GM21390 (cell line): ENCODE data around the gene SOS1.

ENCODE experiments used
- ATAC-seq: cut with Tn5 transposase; IDR thresholded peaks from one replicate; pipeline ENCODE4 v1.9.1; 2021; ENCODE audit not compliant: unreplicated experiment

Gene SOS1

DNA sequence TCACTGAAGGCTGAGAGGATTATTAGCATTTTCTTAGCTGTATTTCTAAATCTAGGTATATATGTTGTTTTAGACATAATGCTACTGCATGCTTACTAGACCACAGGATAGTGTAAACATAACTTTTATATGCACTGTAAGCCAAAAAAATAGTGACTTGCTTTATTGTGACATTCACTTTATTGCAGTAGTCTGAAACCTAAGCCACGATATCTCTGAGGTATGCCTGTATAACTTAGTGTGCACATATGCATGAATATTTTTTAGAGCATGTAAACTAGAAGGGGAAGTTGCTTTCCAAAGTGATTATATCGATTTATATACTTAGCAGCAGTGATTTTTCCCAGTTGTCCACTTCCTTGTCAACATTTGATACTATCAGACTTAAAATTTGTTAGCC, 81.8 kb downstream of the SOS1 start:
- ATAC-seq, result no peak

DNA sequence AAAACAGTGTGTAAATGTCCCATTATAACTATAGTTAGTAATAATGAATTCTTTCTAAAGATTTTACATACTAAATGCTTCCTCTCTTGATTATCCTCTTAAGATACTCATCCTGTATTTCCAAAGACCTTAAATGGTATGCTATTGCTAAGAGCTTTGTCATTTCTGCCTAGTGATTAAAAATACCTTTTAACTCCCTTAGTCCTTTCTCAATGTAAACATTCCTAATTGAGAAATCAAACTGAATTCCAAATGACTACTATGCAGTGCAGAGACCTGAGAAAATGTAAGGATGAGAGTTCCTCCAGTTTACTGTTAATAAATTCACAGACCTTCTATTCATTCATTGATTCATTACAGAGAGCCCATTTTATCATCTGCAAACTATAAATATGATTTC, 86.9 kb downstream of the SOS1 start:
- no peak for ATAC-seq

- no peak for ATAC-seq
These were observed 93.4 kb downstream of the SOS1 start for GRCh38 chr2:39027421-39027820.

DNA sequence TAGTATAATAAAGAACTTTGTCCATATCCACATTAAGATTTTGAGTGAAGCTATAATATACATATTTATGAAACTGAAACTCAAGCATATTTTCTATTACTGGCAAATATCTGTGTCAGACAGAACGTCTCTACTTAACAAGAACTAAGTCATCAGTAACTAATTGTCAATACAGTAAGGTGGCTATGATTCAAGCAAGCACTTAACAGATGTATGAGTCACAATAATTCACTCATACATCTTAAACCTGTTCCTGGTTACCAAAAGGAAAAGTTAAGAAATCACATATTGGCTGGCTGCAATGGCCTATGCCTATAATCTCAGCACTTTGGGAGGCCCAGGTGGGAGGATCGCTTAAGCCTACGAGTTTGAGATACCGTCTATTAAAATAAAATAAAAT, 96.0 kb downstream of the SOS1 start:
- ATAC-seq, result no peak

GRCh38 chr2:39023649-39024048, 97.2 kb downstream of the SOS1 start:
- ATAC-seq, result no peak

DNA sequence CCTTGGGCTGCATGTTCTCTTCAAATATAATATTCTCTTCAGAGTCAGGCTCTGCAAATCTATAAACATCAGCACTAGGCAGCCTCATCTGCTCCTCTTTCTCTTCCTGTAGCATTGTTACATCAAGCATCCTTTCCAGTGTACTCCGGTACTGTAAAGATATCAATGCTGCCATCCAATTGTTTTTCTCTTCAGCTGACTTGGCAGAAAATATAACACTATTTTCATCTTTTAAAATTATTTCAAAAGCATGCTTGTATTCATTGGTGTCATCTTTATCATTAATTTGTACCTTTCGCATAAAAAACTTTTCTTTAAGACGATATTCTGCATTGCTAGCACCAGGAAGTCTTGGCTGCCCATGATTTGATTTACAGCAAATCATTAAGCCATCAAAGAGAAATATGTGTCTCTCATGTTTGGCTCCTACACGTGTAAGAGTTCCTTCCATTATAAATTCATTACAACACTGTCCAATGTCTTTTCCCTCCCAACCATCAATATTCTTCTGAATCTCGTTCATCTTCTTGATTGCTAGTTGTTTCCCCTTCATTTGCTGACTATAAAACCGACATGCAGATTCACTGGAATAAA, 98.1 kb downstream of the SOS1 start:
- ATAC-seq, result no peak

DNA sequence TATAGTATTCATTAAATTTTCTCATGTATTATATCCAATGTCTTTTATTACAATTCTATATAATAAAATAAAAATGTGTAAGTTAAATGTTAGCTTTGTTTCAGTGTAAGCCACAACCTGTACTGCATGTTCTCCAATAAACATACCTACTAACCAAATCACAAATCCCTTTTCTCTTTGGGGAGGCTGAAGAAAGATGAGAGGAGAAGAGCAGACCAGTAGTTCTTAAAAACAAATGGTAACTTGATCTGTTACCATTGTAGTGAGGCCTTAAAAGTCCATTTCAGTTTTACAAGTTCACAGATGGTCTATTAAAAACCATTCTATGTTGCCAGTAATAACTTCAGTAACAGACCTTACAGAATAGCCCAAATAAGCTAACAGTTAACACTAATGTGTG, 100.5 kb downstream of the SOS1 start:
- ATAC-seq, result no peak

DNA sequence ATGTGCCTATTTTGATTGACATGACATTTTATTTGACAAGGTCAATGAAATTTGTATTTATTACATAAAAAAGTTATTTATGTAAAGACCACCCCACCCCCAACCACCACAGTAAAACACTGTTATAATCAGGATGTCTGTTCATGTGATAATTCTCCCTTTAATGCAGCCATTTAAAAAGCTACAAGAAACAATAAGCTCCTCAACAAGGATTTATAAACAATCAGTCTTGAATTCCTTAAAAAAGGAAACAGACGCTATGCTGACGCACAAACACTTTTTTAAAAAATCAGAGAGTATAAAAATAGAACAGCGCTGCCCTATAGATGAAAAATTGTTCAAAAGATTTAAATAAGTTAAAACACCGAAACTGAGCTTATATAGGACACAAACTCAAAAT, 102.2 kb downstream of the SOS1 start:
- ATAC-seq, result no peak

DNA sequence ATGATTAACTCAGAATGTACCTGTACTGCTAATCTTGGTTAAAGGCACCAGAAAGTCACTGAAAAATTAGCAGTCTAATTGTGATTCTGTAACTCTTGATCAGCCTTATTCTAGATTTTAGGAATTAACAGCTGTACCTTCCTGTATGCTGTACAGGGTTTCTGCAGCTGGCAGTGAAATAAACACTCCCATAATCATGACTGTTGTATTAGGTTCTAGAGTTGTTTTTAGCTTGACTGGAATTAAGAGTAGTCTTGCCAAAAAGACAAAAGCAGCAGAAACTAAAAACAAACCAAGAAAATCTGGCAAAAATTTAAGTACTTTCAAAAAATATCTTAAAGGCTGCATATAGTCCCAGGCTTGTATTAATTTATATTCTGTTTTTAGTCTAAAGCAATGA, 103.5 kb downstream of the SOS1 start:
- ATAC-seq, result no peak

DNA sequence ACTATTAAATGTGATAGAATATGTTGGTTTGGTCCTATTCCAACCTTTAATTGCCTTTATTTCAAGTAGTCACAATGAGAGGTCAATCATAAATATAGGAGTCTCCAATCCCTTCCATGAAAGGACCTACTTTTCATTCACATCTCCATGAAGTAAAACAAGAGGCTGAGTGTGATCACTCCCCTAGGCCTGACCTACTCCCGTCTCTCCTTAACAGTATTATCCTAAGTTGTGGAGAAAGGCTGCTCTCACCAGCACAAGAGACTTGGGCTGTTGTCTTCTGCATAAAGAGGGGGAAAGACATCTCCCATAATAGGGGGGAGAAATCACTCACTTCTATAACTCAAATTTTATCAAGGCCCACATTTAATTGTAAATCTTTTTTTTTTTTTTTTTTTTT, 105.4 kb downstream of the SOS1 start:
- ATAC-seq, result no peak

DNA sequence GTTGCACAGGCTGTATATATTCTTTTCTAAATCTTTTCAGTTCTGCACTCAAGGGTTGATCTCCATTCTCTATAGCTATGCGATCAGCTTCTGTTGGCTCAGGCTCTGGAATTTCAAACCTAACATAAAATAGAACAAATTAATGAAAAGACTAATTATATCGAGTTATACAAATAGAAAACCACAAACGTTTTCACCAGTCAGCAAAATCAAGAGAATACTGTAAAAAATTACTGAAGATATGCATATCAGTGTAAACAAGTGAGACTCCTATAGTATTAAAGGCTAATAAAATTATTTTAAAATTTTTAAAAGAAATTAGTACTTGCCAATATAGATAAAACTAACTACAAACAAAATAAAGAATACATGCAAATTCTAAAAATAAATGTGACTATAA, 107.0 kb downstream of the SOS1 start:
- ATAC-seq, result no peak

DNA sequence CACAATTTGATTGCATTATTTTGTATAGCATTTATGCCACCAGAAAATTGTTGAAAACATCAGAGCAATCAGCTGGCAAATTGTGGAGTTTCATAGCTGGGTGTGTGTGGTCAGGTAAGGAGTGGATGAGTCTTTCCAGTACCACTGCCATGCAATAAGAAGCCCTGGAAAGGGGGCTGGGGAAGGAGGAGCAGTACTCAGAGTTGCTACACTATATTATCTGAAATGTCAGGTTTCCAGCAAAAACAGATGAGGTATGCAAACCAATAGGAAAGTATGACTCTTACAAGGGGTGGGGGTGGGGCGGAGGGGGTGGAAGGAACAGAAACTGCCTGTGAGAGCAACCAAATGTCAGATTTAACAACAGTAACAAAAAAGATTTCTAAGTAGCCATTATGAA, 112.2 kb downstream of the SOS1 start:
- ATAC-seq, result no peak

DNA sequence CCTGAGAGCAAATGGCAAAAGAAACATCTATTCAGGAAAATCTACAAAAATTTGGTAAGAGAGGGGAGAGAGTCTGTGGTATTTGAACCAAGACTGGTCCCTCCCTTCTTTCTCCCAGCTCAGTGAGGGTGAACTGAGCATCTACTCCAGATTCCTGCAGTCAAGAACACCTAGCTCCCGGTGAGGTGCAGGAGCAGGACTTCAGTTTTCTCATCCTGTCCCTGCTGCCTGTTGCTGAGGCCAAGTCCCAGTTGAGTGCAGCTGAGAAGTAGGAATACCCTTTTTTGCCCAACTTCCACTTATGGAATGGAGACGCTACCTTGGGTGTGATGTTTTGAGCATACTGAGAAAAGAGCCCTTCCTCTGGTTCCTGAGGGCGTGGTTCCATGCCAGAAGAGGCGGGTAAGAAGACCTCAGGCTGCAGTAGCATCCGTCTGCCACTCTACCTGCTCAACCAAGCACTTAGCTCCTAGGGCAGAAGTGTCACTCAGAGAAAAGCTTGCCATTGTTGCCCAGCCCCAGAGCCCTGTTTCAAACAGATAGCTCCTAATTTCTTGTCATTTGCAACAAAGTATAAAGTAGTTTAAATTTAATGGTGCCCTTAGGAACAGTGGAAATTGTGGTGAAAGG, 112.9 kb downstream of the SOS1 start:
- no peak for ATAC-seq

DNA sequence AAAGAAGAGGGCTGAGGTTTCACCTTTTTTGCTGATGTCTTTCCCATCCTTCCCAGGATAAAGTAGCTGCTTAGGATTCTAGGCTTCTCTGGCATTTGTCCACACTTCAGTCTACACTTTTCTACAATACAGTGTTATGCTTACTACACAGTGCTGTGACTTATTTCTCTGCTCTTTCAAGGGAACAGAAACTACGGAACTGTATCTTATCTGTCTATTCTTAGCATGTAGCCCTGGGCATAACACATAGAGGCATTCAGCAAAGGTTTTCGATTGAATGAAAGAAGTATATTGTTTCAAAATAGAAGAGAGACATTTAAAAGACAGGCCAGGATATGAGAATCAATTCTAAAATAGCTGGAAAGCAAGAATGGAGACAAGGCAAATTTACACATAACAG, 120.3 kb downstream of the SOS1 start:
- ATAC-seq, result no peak

DNA sequence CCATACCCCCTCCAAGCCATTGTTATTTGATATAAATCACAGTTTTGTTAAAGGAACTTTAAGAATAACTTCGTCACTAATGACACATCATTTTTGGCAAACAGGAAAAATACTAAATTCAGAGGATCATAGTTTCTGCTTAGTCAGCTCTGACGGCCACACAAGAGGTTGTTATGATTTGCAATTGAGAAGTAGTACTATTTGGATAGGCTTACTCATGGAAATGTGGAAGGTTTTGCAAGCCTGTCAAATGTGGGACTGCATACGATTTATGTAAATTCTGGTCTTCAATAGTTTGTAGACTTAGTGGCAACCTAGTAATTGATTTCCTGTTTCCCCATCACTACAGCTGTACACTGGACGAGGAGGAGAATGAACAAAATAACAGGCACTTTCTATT, 123.1 kb downstream of the SOS1 start:
- no peak for ATAC-seq

DNA sequence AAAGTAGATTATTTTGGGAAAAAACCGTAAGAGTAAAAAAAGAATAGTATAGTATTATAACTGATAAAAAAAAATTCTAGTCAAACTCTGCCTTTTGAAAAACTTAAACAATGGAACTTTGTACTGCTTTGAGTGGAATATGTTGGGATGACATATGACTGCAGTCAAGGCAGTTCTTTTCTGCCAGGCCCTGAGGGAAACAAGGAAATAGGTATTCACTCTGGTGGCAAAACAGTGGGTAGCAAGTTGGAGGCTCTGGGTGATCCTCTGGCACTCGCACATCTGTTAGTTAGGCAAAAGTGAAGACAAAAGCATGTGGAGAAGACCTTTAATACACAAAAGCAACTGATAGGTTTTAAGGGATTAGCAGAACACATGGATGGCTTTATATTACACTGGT, 129.0 kb downstream of the SOS1 start:
- no peak for ATAC-seq

DNA sequence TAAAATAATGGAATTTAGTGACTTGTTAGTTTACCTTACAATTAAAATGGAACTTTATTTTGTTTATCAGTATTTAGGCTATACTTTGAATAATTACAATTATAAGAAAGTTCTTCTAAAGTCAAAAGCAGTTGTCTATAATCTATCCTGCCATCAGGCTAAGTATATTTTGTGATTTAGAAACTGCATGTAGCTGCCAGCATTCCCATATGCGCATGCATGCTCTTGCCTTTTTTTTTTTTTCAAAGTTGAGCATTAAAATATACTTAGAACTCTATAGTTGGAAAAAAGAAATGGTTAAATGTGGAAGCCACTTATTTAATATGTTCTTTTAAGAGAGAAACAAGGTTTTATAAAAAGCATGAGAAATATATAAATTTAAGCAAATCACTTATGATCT, 132.1 kb downstream of the SOS1 start:
- ATAC-seq, result no peak

- no peak for ATAC-seq
These were observed 138.4 kb downstream of the SOS1 start for GRCh38 chr2:38982498-38982897.

GRCh38 chr2:38981670-38982357, 139.0 kb downstream of the SOS1 start:
- no peak for ATAC-seq

DNA sequence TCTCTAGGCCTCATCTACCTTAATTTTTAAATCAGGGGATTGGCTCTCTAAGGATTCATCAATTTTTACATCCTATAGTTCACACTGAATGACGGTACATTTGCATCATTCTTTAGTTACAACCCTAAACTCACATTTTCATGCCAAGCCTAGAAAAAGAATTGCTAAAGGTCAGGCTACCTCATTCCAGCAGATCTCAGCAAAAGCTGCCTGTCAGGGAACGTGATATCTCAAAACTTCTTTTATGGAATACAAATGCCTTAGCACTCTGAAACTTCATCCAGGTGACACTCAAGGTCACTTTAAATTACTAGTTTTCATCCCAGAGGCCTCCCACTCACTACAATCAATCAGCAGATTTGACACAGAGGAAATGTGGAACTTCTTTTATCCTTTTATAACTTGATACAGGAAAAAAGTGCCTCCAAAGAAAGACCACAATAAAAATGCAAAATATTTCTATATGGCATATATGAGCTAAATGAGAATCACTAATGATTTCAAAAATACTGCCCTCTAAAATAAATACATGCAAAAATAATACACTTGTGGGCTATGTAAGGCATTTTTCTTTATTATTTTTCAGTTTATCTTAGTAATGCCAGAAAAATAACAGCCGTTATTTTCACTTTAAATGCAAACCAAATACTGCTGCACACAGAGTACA, 139.7 kb downstream of the SOS1 start:
- no peak for ATAC-seq

- ATAC-seq, result no peak
These were observed 141.9 kb downstream of the SOS1 start for GRCh38 chr2:38978908-38979307.

- no peak for ATAC-seq
These were observed 142.5 kb downstream of the SOS1 start for GRCh38 chr2:38978296-38978903.
